Measurements from ENCODE around the gene MYDGF. TPM values are rescaled to one million over a fixed set of nuclear protein-coding genes. Genes with fewer than 3 reads are reported as not detected.

MYDGF gene
- total RNA-seq (2021) = 54.2 to 59.1 TPM (median 58.2 TPM) in 3 replicates
- Bru-seq, nascent RNA = percentile 56 among the genes with signal in this experiment
- long read RNA-seq, experiment 1, transcript MYDGF-201 (6 exons, 1,018 nt) = major isoform, 154 of 167 reads
- long read RNA-seq, experiment 1, partial matches to known transcripts = 5 of 167 reads
- long read RNA-seq, experiment 1, other reads (novel, unspliced or antisense) = 8 of 167 reads
- long read RNA-seq, experiment 2, transcript MYDGF-201 (6 exons, 1,018 nt) = major isoform, 108 of 129 reads
- long read RNA-seq, experiment 2, partial matches to known transcripts = 10 of 129 reads
- long read RNA-seq, experiment 2, other reads (novel, unspliced or antisense) = 11 of 129 reads
- long read RNA-seq, experiment 3, transcript MYDGF-201 (6 exons, 1,018 nt) = major isoform, 28 of 29 reads
- long read RNA-seq, experiment 3, partial matches to known transcripts = 1 of 29 reads
- long read RNA-seq, experiment 3, other reads (novel, unspliced or antisense) = 0 of 29 reads

DNA sequence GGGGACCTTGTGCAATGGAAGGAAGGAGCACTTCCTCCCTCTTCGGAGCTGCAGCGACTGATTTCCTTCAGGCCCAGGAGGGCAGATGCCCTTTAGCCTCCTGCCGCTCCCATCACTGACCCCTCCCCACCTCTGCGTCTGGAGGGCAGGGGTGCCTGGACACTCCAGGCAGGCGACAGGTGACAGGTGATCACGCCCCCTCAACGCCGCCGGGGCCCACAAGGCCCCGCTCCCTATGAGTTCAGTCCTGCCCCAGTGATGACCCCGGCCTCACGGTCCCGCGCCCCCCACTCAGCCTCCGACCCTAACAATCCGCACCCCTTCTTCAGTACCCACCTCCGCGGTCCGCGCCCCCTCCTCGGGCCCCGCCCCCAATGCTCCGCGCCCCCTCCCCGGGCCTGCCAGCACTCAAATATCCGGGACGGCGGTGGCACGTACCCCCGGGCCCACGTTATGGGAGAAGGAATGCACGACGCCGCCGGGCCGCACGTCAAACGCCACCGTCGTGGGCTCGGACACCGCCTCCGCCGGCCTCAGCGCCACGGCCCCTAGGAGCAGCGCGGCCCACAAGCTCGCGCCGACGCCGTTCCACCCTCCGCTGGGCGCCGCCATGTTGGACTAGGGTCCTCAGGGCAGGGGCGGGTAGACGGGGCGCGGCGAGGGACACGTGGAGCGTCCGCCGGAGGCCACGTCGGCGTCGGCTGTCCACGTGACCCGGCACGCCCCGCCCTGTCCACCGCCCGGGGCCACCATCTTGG lies at the start of gene MYDGF:
Gene MYDGF (minus strand): TSS at position 620 of the 758 bp plus-strand sequence. CDS start 8 bp downstream, at position 612.
- H3K27me3 Mint-ChIP-seq (ENCODE audit: low read depth) = no peaks in the 10 kb centered on the region
- peak within 1 kb of the TSS; percentile 84 for H3K4me3 Mint-ChIP-seq
- ChIA-PET POLR2A (interaction anchor here (0.5 kb wide), 1 partner anchor 490 kb away, joined by 6 read pairs; no protein-coding TSS in a partner anchor), CTCF (interaction anchor here (0.6 to 1.6 kb wide), 5 partner anchors 34 to 490 kb away, joined by 3 to 4 read pairs (median 3); no protein-coding TSS in a partner anchor)
- no peaks in the 10 kb centered on the region for H3K9me3 Mint-ChIP-seq
- H3K4me1 Mint-ChIP-seq = peaks cover 7% of the 10 kb centered on the region
- DNase-seq (ENCODE audit: low spot score) (peak; percentile 94), ATAC-seq (peak; percentile 94)
- peaks cover 6% of the 10 kb centered on the region for H3K36me3 Mint-ChIP-seq
- H3K27ac Mint-ChIP-seq = peak within 1 kb of the TSS; percentile 87
- TF ChIP-seq AR (CRISPR knock-in tag; IDR thresholded peaks at IDR 0.05) (no peak), ATF3 (CRISPR knock-in tag; conservative IDR thresholded peaks at IDR 0.05) (no peak), JUN (CRISPR knock-in tag; IDR thresholded peaks at IDR 0.05) (0 out of 2 replicates have a peak, but pooled peaks have one; percentile 33), FOXK1 (CRISPR knock-in tag; IDR thresholded peaks at IDR 0.05) (peak; percentile 89), EMX1 (CRISPR knock-in tag; IDR thresholded peaks at IDR 0.05) (no peak), ZBTB43 (CRISPR knock-in tag; IDR thresholded peaks at IDR 0.05) (0 out of 2 replicates have a peak, but pooled peaks have one; percentile 74), GTF2I (CRISPR knock-in tag; conservative IDR thresholded peaks at IDR 0.05) (no peak), FOXP1 (CRISPR knock-in tag; IDR thresholded peaks at IDR 0.05; ENCODE audit: borderline replicate concordance) (peak; percentile 96), ZNF138 (CRISPR knock-in tag; conservative IDR thresholded peaks at IDR 0.05) (no peak), FOXP4 (CRISPR knock-in tag; IDR thresholded peaks at IDR 0.05) (peak; percentile 93; the same call in 1 of the 2 replicates), TCF7 (CRISPR knock-in tag; IDR thresholded peaks at IDR 0.05; ENCODE audit: low read depth) (0 out of 2 replicates have a peak, but pooled peaks have one; percentile 69), E2F1 (CRISPR knock-in tag; IDR thresholded peaks at IDR 0.05) (no peak), GABPB1 (CRISPR knock-in tag; IDR thresholded peaks at IDR 0.05) (no peak), TEAD1 (CRISPR knock-in tag; IDR thresholded peaks at IDR 0.05) (peak; percentile 82), ERG (CRISPR knock-in tag; IDR thresholded peaks at IDR 0.05) (no peak)
- TF ChIP-seq, protein P1, sequence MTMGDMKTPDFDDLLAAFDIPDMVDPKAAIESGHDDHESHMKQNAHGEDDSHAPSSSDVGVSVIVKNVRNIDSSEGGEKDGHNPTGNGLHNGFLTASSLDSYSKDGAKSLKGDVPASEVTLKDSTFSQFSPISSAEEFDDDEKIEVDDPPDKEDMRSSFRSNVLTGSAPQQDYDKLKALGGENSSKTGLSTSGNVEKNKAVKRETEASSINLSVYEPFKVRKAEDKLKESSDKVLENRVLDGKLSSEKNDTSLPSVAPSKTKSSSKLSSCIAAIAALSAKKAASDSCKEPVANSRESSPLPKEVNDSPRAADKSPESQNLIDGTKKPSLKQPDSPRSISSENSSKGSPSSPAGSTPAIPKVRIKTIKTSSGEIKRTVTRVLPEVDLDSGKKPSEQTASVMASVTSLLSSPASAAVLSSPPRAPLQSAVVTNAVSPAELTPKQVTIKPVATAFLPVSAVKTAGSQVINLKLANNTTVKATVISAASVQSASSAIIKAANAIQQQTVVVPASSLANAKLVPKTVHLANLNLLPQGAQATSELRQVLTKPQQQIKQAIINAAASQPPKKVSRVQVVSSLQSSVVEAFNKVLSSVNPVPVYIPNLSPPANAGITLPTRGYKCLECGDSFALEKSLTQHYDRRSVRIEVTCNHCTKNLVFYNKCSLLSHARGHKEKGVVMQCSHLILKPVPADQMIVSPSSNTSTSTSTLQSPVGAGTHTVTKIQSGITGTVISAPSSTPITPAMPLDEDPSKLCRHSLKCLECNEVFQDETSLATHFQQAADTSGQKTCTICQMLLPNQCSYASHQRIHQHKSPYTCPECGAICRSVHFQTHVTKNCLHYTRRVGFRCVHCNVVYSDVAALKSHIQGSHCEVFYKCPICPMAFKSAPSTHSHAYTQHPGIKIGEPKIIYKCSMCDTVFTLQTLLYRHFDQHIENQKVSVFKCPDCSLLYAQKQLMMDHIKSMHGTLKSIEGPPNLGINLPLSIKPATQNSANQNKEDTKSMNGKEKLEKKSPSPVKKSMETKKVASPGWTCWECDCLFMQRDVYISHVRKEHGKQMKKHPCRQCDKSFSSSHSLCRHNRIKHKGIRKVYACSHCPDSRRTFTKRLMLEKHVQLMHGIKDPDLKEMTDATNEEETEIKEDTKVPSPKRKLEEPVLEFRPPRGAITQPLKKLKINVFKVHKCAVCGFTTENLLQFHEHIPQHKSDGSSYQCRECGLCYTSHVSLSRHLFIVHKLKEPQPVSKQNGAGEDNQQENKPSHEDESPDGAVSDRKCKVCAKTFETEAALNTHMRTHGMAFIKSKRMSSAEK (CRISPR knock-in tag; IDR thresholded peaks at IDR 0.05; ENCODE audit: borderline replicate concordance) = no peak
- TF ChIP-seq, protein P2, sequence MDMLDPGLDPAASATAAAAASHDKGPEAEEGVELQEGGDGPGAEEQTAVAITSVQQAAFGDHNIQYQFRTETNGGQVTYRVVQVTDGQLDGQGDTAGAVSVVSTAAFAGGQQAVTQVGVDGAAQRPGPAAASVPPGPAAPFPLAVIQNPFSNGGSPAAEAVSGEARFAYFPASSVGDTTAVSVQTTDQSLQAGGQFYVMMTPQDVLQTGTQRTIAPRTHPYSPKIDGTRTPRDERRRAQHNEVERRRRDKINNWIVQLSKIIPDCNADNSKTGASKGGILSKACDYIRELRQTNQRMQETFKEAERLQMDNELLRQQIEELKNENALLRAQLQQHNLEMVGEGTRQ (CRISPR knock-in tag; IDR thresholded peaks at IDR 0.05) = peak; percentile 98
- TF ChIP-seq, protein P3, sequence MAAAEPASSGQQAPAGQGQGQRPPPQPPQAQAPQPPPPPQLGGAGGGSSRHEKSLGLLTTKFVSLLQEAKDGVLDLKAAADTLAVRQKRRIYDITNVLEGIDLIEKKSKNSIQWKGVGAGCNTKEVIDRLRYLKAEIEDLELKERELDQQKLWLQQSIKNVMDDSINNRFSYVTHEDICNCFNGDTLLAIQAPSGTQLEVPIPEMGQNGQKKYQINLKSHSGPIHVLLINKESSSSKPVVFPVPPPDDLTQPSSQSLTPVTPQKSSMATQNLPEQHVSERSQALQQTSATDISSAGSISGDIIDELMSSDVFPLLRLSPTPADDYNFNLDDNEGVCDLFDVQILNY (CRISPR knock-in tag; IDR thresholded peaks at IDR 0.05) = 0 out of 2 replicates have a peak, but pooled peaks have one; percentile 28

All from WTC11 (cell line).